Endodermal cell (in vitro differentiated cells): ENCODE results near the gene EEIG1. TPM values are rescaled to one million over a fixed set of nuclear protein-coding genes. Genes with fewer than 3 reads are reported as not detected.
A peak's percentile ranks its signal among the peaks of the same experiment; 100 is the strongest.

Experiments used
- DNase-seq: peaks from one replicate; pipeline ENCODE4 v3.0.0-alpha.2; 2017
- H3K27ac ChIP-seq: 2 replicates; pipeline ENCODE4 v1.5.1; 2013; ENCODE audit warnings: mild to moderate bottlenecking, low read depth, low read length, moderate library complexity
- H3K27me3 ChIP-seq: 2 replicates; pipeline ENCODE4 v1.6.1; 2013; ENCODE audit warnings: mild to moderate bottlenecking, low read length, moderate library complexity; ENCODE audit not compliant: insufficient read depth, control insufficient read depth, poor library complexity, severe bottlenecking
- H3K36me3 ChIP-seq: 2 replicates; pipeline ENCODE4 v1.7.0; 2013; ENCODE audit warnings: mild to moderate bottlenecking, low read length, moderate library complexity; ENCODE audit not compliant: control insufficient read depth, insufficient read depth
- H3K4me1 ChIP-seq: one replicate; pipeline ENCODE4 v1.7.0; 2013; ENCODE audit warnings: low read length; ENCODE audit not compliant: control insufficient read depth, insufficient read depth
- H3K4me3 ChIP-seq: 2 replicates; pipeline ENCODE4 v1.5.1; 2013; ENCODE audit warnings: mild to moderate bottlenecking, low read length, moderate library complexity
- H3K9ac ChIP-seq: 2 replicates; pipeline ENCODE4 v1.6.1; 2013; ENCODE audit warnings: mild to moderate bottlenecking, low read length, moderate library complexity; ENCODE audit not compliant: poor library complexity, severe bottlenecking; ENCODE audit errors: extremely low read depth
- H3K9me3 ChIP-seq: 2 replicates; pipeline ENCODE4 v1.6.1; 2013; ENCODE audit warnings: mild to moderate bottlenecking, low read length, moderate library complexity; ENCODE audit not compliant: control insufficient read depth
- H3K27ac Mint-ChIP-seq: 2 replicates; pipeline ENCODE4 v1.8.0; 2020; ENCODE audit warnings: mixed read lengths
- H3K27me3 Mint-ChIP-seq: 2 replicates; pipeline ENCODE4 v1.8.0; 2021; ENCODE audit warnings: mild to moderate bottlenecking, mixed read lengths; ENCODE audit not compliant: insufficient read depth
- H3K36me3 Mint-ChIP-seq: 2 replicates; pipeline ENCODE4 v1.8.0; 2020; ENCODE audit warnings: low read depth, mixed read lengths
- H3K4me1 Mint-ChIP-seq: 2 replicates; pipeline ENCODE4 v1.8.0; 2020; ENCODE audit warnings: mixed read lengths
- H3K4me3 Mint-ChIP-seq: 2 replicates; pipeline ENCODE4 v1.8.0; 2020; ENCODE audit warnings: mild to moderate bottlenecking, moderate library complexity, mixed read lengths
- H3K9me3 Mint-ChIP-seq: 2 replicates; pipeline ENCODE4 v1.8.0; 2020; ENCODE audit warnings: mild to moderate bottlenecking, mixed read lengths
- WGBS, 2 experiments: methylation state at CpG; one replicate each; pipeline versions ENCODE4 v1.1.5 to v1.1.7; 2013; ENCODE audit warnings: missing lambda C conversion rate in 2 of 2, mixed read lengths in 1 of 2; ENCODE audit not compliant: insufficient coverage in 1 of 2, insufficient read length in 1 of 2; 5-methylcytosine and 5-hydroxymethylcytosine counted together
- total RNA-seq, 2 donors: library from RNA; stranded (reverse); fragmentation: NEBNext Ultra II Directional in 1 of 2; extraction: Animal tissue kit (Norgen Biotek cat#: 25700) in 1 of 2; gene quantifications; 2 replicates in 1 of 2; 3 replicates in 1 of 2; pipeline ENCODE4 v1.2.1, GENCODE V29; 2021
- TF ChIP-seq, protein P1 (sequence below): fragments of 200-600 bp; sonication (generic); conservative IDR thresholded peaks from 2 replicates; pipeline ENCODE4 v1.5.0; 2021; ENCODE audit warnings: antibody characterized with exemption, mild to moderate bottlenecking

The EEIG1 gene
- total RNA-seq, 2 donors from 2014 or later, result 56.7 to 60.8 TPM

DNA sequence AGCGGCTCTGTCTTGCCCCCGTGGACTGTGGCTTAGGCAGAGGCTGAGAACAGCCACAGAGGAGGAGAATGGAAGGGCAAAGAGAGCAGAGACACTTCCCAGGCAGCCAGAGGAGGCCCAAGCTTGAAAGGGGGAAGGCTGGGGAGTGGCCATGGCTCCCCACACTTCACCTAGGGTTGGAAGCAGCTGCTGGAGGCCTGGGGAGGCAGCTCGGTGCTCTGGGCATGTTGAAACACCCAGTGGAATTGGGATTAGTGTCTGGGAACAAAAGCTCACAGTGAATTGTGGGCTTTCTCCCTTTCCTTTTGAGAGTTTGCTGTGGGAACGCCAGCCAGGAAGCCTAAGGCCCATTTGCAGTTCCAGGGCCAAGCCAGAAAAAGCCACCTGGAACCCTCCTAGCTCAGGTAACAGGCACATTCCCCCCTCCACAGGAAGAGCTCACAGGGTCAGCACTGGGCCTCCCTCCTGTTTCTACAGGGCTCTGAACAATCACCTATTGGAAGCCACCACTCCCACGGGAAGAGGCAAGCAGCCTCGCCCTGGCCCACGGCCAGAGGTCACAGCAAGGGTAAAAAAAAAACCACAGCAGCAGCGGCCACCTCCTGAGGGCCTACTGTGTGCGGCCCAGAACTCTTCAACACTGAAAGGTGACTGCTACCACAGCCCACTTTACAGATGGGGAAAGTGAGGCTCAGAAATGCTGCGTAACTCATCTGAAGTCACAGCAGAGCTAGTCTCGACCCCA lies 20.2 kb downstream of the EEIG1 start:
- H3K4me3 ChIP-seq, result no peak overlapping the region
- H3K27ac ChIP-seq, result peak overlapping the region; percentile 22
- Mint-ChIP-seq H3K27ac (peak overlapping the region; percentile 65), H3K36me3 (peaks cover 15% of the 10 kb centered on the region), H3K4me1 (peaks cover 15% of the 10 kb centered on the region), H3K27me3 (no peaks in the 10 kb centered on the region), H3K4me3 (no peak overlapping the region), H3K9me3 (no peaks in the 10 kb centered on the region)
- no peak overlapping the region for H3K9ac ChIP-seq
- H3K27me3 ChIP-seq, result no peaks in the 10 kb centered on the region
- H3K4me1 ChIP-seq, result peaks cover 5% of the 10 kb centered on the region
- DNase-seq, result no peak
- no peaks in the 10 kb centered on the region for H3K9me3 ChIP-seq
- TF ChIP-seq, protein P1, sequence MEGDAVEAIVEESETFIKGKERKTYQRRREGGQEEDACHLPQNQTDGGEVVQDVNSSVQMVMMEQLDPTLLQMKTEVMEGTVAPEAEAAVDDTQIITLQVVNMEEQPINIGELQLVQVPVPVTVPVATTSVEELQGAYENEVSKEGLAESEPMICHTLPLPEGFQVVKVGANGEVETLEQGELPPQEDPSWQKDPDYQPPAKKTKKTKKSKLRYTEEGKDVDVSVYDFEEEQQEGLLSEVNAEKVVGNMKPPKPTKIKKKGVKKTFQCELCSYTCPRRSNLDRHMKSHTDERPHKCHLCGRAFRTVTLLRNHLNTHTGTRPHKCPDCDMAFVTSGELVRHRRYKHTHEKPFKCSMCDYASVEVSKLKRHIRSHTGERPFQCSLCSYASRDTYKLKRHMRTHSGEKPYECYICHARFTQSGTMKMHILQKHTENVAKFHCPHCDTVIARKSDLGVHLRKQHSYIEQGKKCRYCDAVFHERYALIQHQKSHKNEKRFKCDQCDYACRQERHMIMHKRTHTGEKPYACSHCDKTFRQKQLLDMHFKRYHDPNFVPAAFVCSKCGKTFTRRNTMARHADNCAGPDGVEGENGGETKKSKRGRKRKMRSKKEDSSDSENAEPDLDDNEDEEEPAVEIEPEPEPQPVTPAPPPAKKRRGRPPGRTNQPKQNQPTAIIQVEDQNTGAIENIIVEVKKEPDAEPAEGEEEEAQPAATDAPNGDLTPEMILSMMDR, result no peak
- no peaks in the 10 kb centered on the region for H3K36me3 ChIP-seq
- 90 to 95% methylated on average over 8 to 11 of the region's 11 CpGs for WGBS, 2 experiments

DNA sequence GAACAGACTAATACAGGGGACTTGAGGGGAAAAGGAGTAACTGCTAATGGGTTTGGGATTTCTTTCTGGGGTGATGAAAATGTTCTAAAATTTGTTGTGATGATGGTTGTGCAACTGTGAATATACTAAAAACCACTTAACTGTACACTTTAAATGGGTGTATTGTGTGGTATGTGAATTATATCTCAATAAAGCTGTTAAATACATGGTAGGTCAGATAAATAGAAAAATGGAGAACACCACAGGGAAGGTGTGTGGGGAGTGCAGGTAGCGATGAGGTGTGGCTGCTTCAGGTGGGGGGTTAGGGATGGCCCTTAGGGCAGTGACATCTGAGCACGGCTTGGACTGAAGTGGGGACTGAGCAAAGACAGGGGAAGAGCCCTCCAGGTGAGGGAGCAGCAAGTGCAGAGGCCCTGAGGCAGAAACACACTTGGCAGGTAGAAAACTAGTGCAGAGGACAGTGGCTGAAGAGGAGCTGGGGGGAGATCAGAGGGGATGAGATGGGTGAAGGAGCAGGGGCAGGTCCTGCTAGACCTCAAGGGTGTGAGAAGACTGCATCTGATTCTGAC lies 20.9 kb downstream of the EEIG1 start:
- peaks cover 15% of the 10 kb centered on the region for H3K36me3 Mint-ChIP-seq

DNA sequence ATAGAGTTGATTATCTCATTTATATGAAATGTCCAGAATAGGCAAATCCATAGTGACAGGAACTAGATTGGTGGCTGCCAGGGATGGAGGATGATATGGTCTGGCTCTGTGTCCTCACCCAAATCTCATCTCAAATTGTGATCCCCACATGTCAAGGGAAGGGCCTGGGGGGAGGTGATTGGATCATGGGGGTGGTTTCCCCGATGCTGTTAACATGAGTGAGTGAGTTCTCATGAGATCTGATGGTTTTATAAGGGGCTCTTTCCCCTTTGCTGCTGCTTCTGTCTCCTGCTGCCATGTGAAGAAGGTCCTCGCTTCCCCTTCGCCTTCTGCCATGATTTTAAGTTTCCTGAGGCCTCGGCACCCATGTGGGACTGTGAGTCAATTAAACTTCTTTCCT lies 21.4 kb downstream of the EEIG1 start:
- H3K4me1 Mint-ChIP-seq, result peaks cover 15% of the 10 kb centered on the region
- WGBS, 2 experiments, result 85 to 99% methylated on average over 4 of the region's 4 CpGs
- H3K36me3 Mint-ChIP-seq, result peaks cover 15% of the 10 kb centered on the region

More for the DNA sequence above, 20.9 kb downstream of the EEIG1 start:
- Mint-ChIP-seq H3K9me3 (no peaks in the 10 kb centered on the region), H3K27me3 (no peaks in the 10 kb centered on the region), H3K27ac (peak overlapping the region; percentile 65), H3K4me3 (no peak overlapping the region), H3K4me1 (peaks cover 15% of the 10 kb centered on the region)
- Histone ChIP-seq H3K9me3 (no peaks in the 10 kb centered on the region), H3K36me3 (no peaks in the 10 kb centered on the region), H3K27me3 (no peaks in the 10 kb centered on the region), H3K27ac (no peak overlapping the region), H3K4me3 (no peak overlapping the region), H3K9ac (no peak overlapping the region), H3K4me1 (peaks cover 5% of the 10 kb centered on the region)
- no peak for DNase-seq
- 91 to 100% methylated on average over 2 of the region's 2 CpGs for WGBS, 2 experiments
- TF ChIP-seq, protein P1, result no peak

More for the DNA sequence above, 21.4 kb downstream of the EEIG1 start:
- peak overlapping the region; percentile 65 for H3K27ac Mint-ChIP-seq
- Histone ChIP-seq H3K9me3 (no peaks in the 10 kb centered on the region), H3K4me3 (no peak overlapping the region), H3K27me3 (no peaks in the 10 kb centered on the region), H3K27ac (no peak overlapping the region), H3K4me1 (peaks cover 5% of the 10 kb centered on the region), H3K36me3 (no peaks in the 10 kb centered on the region), H3K9ac (no peak overlapping the region)
- H3K4me3 Mint-ChIP-seq, result no peak overlapping the region
- TF ChIP-seq, protein P1, result no peak
- no peaks in the 10 kb centered on the region for H3K27me3 Mint-ChIP-seq
- no peaks in the 10 kb centered on the region for H3K9me3 Mint-ChIP-seq
- DNase-seq, result no peak
